HG03460 (cell line): ENCODE measurements around the gene CARS1.
A peak's percentile ranks its signal among the peaks of the same experiment; 100 is the strongest.

Experiments used
- ATAC-seq: cut with Tn5 transposase; IDR thresholded peaks from one replicate; pipeline ENCODE4 v1.9.1; 2021; ENCODE audit not compliant: unreplicated experiment

CARS1 gene

DNA sequence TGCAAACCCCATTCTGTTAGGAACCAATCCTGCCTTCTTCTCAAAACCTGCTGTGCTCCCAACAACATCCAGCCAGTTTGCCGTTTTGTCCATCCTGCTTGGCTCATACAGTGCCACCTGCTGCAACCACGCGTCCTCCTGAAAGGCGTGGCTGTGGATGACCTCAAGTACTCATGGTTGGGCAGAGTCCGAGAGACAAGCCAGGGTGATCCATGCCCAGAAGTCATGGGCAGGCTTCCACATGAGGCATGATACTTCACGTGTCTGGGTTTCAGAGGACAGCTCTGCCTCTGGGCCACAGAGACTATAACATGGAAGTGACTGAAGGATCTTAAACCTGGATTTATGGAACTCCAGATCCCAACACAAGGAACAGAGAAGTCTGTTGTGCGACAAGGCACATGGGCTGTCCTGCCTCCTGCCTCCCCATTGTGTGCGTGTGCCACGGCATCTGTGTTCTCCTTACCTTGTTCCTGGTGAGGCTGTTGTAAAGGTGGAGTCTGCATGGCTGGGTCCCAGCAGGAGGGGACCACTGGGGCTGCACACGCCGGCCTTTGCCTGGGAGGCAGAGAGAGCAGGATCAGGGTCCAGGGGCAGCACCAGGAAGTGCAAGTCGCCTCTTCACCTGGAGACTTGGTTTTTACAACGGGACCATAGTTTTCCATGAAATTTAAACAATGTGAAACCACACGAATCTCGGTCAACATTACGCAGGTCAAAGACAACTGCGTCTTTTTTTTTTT lies 15.4 kb downstream of the CARS1 start:
- ATAC-seq = no peak

GRCh38 chr11:3040881-3041280 lies 16.3 kb downstream of the CARS1 start:
- no peak for ATAC-seq

DNA sequence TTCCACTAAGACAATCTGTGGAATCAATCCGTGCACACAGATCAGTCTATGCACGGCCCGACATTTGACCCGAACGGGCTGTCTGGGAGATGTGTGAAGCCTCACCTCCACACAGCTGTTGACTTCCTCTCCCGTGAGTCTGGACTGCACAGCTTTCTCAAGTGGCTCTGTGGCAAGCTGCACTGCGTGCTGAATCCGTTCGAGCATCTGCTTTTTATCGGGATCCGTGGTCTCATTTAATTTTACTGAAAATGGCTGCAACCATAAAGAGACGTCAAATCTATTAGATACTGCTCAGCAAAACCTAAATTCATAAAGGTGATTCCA lies 19.3 kb downstream of the CARS1 start:
- no peak for ATAC-seq

DNA sequence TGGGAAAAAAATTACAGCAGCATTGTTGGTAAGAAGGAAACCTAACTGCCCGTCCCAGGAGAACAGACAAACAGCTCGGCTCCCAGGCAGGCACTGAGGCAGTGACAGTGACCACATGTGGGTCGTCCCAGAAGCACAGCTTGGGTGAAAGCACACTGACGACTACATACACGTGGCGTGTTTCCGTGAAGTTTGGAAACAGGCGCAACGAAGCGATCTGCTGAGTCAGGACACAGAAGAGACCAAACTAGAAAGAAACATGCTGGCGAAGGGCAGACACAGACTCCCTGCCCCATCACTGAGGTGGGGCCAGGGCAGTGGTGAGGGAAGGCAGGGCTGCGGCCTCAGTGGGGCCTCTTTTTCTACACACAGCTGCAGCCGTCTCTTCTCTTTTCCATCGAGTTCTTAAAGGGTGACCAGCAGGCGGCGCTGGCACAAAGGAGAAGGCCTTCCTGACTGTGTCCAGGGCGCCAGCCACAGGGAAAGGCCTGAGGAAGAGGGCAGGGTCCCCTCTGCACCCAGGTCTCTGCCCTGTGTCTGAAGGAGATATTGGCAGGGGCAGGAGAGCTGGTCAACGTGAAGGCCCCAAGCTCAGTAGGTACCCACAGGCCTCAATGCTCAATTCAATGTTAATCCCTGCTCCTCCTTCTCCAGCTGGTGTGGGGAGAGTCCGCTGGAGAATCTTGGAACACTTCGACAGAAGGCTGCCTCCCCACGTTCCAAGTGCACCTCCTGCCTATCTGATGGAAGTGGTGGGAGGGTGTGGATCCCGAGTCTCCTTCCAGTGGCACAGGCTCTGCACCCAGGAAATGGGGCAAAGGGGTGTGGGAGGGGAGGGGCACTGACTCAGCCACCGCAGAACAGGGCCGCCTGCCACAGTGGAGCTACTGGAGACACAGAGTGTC lies 19.9 kb downstream of the CARS1 start:
- ATAC-seq = no peak

DNA sequence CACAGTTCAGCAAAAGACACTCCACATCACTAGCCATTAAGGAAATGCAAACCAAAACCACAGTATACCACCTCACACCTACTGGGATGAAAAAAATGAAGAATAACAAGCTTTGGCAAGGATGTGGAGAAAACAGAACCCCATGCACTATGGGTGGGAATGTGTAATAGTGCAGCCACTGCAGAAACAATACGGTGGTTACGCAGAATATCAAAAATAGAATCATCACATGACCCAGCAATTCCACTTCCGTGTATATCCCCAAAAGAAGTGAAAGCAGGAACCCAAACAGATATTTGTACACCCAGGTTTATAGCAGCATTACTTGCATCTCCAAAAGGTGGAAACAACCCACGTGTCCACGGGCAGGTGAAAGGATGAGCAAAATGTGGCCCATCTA lies 20.8 kb downstream of the CARS1 start:
- no peak for ATAC-seq

- ATAC-seq = no peak
Measured at GRCh38 chr11:3035333-3035732, 21.9 kb downstream of the CARS1 start.

DNA sequence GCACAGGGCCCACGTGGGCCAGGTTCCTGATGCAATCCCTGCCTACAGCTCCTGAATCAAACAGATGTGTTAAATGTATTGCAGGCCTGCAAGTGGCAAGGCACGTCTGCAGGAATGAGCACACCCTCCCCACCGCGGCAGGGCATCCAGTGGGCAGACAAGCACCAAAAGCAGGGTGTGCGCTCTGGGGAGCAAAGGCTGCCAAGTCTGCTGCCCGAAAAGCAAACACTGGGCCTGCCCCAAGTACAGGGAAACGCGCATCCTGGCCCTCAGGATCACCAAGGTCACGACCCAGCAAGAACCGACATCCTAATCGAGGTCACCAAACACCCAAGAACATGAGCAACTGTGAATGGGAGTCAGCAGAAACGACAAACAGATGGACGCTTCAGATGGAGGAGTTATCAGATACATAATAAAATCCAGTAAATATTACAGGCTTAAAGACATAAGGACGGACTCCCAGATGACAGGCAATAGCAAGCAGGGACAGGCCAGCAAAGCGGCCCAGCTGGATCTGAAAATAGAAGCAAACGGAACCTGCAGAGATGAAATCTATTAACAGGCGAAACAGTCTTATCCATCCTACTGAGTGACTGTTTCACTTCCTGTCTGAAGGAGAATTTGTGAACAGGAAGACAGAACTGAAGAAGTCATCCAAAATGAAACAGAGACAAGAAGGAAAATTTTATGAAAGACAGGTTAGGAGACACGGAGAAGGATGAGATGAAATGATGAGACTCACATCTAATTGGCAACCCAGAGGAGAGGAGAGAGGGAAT lies 26.7 kb downstream of the CARS1 start:
- ATAC-seq = no peak

DNA sequence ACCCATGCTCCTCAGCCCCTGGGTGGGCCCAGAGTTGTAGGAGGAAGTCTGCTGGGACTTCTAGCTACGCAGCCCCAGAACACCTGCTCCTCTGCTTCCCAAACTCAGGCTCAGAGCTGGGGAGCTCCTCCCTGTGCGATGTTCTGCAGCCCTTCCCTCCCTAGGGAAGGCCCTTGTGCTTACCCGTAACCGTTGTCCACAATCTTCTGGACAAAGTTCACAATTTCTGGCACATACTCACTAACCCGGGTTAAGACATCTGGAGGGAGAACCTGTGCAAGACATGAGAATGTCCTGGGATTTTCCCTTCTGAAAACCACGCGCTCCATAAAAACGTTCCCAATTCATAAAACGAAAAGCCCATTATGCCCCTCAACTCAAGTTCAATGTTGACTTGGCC lies 28.4 kb downstream of the CARS1 start:
- ATAC-seq = no peak

GRCh38 chr11:3026803-3027202 lies 30.4 kb downstream of the CARS1 start:
- ATAC-seq = no peak

GRCh38 chr11:3022982-3023381 lies 34.2 kb downstream of the CARS1 start:
- no peak for ATAC-seq

- peak; percentile 73 for ATAC-seq
Measured at GRCh38 chr11:3022300-3022967, 34.8 kb downstream of the CARS1 start.

- no peak for ATAC-seq
Measured at GRCh38 chr11:3021125-3021524, 36.1 kb downstream of the CARS1 start.

DNA sequence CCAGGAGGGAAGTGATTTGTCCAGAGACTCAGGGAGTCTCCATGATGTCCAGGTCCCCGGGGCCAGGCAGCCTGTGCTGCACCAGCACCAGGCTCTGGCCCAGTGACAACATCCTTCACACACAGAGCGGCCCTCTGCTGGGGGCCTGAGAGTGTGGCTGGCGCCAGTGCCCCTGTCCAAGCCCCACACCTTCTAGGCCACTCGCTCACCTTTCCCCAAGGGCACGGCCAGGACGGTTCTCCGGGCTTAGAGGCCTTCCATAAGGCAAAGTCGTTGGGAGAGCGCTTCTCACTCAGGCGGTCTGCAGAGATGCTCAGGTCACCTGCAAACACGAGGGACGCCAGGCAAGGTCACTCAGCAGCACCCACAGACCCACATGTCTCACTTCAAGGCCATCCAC lies 37.2 kb downstream of the CARS1 start:
- no peak for ATAC-seq

DNA sequence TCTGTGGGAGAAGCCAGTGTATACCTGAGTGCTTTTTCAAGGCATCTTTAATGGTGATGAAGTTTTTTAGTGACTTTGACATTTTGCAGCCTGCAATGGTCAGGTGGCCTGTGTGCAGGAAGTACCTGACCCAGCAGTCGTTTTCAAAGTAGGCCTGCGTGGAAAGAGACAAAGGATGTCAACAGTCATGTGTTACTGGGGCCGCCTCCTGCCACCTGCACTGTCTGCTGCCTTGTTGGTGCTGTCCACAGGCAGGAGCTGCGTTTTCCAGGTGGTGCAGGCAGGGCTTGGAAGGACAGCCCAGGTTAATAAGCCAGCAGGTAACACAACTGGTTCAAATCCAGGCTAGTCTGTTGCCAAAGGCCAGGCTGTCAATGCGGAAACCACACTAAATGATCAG lies 38.6 kb downstream of the CARS1 start:
- no peak for ATAC-seq

DNA sequence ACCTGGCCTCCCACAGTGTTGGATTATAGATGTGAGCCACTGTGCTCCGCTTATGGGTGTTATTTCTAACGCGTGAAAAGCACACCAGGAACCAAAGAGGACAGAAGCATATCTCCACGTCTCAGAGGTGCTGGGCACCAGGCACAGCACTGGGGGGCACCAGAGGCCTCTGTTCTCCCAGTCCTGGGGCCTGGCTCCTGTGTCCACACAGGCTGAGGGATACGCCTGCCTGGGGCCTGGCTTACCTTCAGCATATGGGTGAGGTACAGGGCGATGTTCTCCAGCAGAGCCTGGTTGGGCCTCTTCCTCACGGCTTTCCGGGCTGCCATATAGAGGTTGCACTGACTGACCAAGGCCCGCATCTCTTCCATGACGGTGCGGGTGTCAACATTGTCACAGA lies 40.4 kb downstream of the CARS1 start:
- ATAC-seq = no peak

GRCh38 chr11:3015796-3016195 lies 41.4 kb downstream of the CARS1 start:
- ATAC-seq = no peak

DNA sequence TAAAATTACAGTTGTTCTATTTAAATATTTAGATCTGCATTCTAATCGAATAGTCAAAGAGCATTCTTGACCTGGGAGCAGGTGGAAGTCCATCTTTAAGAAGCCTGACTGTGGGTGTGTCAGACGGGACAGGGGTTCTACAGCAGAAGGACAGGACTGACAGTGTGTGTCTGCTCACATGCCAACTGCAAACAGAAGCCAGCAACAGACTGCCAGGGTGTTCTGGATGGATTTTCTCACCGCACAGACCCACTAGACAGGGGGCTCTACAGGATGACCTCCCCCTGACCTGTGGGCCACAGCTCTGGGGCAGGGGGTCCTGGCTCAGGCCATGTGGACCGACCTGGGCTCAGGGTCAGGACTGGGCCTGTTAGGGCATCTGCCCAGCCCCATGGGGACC lies 42.3 kb downstream of the CARS1 start:
- ATAC-seq = no peak

DNA sequence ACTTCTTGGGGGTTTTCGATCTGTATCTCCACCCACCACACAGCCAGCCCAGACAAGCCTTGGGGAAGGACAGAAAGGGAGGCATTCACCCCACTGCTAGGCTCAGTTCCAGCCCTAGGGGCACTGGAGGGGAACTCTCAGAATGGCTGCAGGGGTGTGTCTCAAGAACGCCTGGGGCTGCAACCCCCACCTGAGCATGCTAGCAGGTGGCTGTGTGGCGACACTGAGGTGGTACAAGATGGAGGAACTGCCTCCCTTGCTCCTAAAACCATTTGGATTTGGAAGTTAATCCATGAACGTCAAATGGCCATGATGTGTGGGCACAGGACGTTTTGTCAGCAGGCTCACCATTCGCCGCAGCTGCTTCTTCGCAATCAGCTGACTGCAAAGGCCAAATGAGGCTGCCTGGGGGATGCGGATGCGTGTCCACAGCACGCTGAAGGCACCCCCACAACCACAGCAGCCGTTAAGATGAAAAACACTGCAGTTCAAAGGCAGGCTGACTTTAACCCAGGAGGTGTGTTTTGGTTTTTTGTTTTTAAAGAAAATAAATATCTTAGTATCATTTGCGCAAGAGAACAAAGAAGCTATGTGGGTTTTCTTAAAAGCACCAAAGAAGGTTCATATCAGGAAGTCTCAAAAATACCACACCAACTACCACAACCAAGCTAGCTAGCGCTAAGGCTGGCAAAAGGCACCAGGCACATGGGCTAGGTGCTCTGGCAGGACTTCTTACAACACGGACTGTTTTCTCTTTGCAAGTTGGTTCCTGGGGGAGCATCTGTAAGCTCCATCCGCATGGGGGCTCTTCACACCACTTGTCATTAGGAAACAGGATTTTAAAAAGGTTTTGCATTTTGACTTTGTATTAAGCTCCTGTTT lies 42.9 kb downstream of the CARS1 start:
- ATAC-seq = no peak

- ATAC-seq = no peak
Measured at GRCh38 chr11:3011891-3012885, 45.0 kb downstream of the CARS1 start.
